Astrocyte of the cerebellum (primary cell): ENCODE results near the gene PDCD10.

ENCODE experiments used
- DNase-seq: peaks from one replicate; pipeline ENCODE4 v3.0.0-alpha.2; 2011; ENCODE audit warnings: low read depth
- H3K4me3 ChIP-seq: 2 replicates; pipeline ENCODE4 v1.5.1; 2011; ENCODE audit warnings: mild to moderate bottlenecking, low read depth, low read length, moderate library complexity
- CTCF ChIP-seq: IDR thresholded peaks from 2 replicates; pipeline ENCODE4 v1.5.1; 2012; ENCODE audit warnings: low read length, low read depth, moderate library complexity, mild to moderate bottlenecking; ENCODE audit errors: missing control alignments
- in situ Hi-C: cut with HindIII; loops from 2 replicates; pipeline ENCODE4 v1.10.0; 2017; ENCODE audit warnings: low sequenced_read_pairs

PDCD10 gene

GRCh38 chr3:167650459-167650858 lies 84.2 kb downstream of the PDCD10 start:
- no peak overlapping the region for H3K4me3 ChIP-seq
- no peak for TF ChIP-seq CTCF
- no peak for DNase-seq
- in situ Hi-C loops = no loop called here

- in situ Hi-C loops = no loop called here
- TF ChIP-seq CTCF = no peak
Observed at GRCh38 chr3:167649746-167650145, 84.9 kb downstream of the PDCD10 start.

GRCh38 chr3:167644611-167645010 lies 90.1 kb downstream of the PDCD10 start:
- in situ Hi-C loops = no loop called here
- no peak for TF ChIP-seq CTCF
- H3K4me3 ChIP-seq = no peak overlapping the region
- DNase-seq = no peak

More at GRCh38 chr3:167649746-167650145, 84.9 kb downstream of the PDCD10 start:
- no peak for DNase-seq
- H3K4me3 ChIP-seq = no peak overlapping the region
